ENCODE measurements around the gene CAVIN2.

DNA sequence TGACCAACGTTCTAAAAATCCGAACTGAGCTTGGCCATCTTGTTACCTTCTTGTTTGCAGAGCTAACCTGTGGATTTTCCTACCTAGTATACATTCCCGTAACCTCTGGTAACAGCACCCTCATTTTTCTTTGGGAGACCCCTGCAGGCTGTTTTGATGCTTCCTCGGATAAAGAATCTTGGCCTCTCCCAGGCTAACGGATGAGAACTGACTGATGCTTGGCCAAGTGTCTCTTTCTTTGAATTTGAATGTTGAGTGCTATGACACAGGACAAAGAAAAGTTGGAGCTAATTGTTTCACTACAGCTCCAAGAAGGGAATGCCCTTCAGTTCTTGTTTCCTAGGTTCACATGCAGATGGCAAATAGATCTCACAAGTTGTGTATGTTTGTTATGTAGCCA, 19.3 kb upstream of the CAVIN2 start:
- TF ChIP-seq, protein P1, sequence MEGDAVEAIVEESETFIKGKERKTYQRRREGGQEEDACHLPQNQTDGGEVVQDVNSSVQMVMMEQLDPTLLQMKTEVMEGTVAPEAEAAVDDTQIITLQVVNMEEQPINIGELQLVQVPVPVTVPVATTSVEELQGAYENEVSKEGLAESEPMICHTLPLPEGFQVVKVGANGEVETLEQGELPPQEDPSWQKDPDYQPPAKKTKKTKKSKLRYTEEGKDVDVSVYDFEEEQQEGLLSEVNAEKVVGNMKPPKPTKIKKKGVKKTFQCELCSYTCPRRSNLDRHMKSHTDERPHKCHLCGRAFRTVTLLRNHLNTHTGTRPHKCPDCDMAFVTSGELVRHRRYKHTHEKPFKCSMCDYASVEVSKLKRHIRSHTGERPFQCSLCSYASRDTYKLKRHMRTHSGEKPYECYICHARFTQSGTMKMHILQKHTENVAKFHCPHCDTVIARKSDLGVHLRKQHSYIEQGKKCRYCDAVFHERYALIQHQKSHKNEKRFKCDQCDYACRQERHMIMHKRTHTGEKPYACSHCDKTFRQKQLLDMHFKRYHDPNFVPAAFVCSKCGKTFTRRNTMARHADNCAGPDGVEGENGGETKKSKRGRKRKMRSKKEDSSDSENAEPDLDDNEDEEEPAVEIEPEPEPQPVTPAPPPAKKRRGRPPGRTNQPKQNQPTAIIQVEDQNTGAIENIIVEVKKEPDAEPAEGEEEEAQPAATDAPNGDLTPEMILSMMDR (tag by site-specific recombination; IDR thresholded peaks at IDR 0.05): no peak
- no peak for TF ChIP-seq ZFP3 (tag by site-specific recombination; IDR thresholded peaks at IDR 0.05; ENCODE audit: low read depth)

Data from HEK293 (cell line).